HG03439 (cell line): ENCODE data around the gene PAK6.

ENCODE experiments used
- ATAC-seq: cut with Tn5 transposase; IDR thresholded peaks from one replicate; pipeline ENCODE4 v1.9.1; 2021; ENCODE audit warnings: mild to moderate bottlenecking, moderate library complexity; ENCODE audit not compliant: unreplicated experiment

The PAK6 gene

GRCh38 chr15:40241269-40242212, 2.7 kb downstream of the PAK6 start:
- ATAC-seq: no peak

DNA sequence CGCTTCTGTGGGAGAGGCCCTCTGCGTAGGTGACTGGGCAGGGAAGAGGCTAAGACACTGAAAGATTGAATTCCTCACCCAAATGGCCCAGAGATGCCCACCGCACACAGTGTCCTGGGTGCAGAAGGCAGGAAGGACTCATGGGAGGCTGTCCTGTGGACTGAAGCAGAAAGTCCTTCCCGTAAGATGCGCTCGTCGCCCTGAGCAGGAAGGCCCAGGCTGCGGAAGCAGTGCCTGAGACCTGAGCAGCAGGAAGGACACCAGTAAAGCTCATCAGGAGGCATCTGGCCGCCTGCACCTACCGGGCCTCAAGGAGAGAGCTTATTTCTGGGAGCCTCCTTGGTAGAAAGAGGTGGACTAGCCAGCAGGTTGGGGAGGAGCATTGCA, 3.3 kb downstream of the PAK6 start:
- ATAC-seq: no peak

GRCh38 chr15:40242601-40243000, 3.7 kb downstream of the PAK6 start:
- ATAC-seq: no peak

- ATAC-seq: no peak
Observed at GRCh38 chr15:40243126-40243810, 4.4 kb downstream of the PAK6 start.

- no peak for ATAC-seq
Observed at GRCh38 chr15:40244961-40245523, 6.2 kb downstream of the PAK6 start.

- ATAC-seq: no peak
Observed at GRCh38 chr15:40245666-40246450, 7.0 kb downstream of the PAK6 start.

DNA sequence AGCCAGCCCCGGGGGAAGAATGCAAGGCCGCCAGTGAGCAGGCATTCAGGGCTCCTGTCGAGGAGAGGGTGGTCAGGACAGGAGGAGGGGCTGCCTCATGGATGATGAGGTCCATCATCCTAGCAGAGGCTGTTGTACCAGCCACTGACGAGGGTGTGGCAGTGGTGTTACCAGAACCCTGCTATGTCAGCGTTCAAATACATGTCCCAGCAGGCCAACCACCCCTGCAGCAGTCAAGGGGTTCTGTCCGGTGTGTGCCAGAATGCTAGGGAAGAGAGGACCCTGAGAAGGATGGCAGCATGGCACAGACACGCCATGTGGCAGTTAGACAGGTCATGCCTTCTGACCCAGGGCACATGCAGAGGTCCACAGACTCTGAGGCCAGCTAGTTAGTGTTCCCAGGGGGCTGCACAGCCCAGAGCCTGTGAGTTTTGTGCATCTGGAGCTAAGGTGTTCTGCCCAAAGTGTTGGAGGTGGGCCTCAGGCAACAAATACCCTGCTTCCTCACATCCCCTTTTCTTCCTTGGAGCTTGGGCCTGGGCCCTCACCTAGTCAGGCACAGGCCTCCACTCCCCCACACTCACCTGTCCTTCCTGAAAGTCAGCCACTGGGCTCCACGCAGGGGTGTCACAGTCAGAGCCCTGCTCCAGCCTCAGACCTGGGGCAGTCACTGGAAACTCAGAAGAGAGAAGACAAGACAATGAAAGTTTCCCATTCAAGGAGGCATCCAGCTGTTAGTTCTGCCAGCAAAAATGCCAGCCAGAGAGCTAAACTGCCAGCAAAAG, 7.8 kb downstream of the PAK6 start:
- no peak for ATAC-seq

DNA sequence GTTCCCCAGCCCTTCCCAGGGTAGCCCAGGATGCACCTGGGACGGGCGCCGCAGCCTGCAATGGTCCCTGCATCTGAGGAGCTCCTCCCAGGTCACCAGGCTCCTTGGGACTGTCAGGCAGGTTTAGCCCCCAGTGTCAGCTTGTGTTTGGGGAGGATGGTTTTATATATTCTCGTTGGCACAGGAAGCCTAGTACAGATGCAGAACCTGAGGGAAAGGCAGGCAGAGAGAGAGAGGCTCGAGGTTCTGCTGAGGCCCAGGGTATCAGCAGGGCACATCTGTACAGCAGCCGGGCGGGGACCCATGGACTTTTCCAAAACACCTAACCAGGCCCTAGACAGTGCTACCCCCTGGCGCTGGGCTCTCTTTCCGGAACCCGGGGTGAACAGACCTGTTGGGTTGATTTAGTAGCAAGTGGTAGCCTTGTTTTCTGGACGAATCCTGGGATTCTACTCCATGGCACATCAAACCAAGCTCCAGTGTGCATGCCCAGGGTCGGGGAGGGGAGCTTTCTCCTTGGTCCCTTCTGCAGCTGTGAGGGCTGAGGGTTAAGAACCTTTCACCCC, 8.6 kb downstream of the PAK6 start:
- no peak for ATAC-seq

GRCh38 chr15:40248006-40248783, 9.3 kb downstream of the PAK6 start:
- no peak for ATAC-seq

DNA sequence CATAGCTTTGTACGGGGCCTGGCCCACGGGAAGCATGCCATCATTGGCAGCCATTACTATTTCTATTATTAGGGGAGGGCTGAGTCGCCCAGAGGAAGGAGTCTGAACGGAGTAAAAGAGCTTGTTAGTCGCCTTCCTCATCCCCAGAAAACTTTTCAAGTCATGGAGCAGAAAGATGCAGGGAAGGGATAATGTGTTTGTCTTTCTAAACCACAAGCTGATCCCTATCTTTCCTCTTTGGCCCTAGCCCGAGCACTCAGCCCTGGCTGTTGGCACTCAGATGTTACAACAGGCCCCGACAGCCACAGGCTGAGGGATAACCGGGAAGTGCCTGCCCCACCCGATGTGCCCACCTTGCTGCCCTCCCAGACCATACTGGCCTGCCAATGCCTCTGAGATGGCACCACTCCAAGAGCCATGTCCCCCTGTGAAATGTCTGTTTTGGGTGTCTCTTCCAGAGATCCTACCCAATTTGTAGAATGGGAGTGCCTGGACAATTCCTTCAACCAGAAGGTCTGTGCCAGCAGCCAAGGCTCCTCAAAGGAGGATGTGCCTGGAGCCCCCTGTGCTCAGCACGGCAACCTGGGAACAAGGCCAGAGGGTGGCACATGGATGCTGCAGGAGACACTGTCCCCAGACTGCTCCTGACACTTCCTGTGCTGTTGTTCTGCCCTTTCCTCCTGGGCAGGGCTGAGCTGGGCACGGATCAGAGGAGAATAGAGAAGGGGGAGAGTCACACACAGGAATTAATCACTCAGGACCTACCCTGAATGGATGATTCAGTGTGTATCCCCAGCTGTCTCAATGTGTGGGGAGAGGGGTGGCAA, 10.8 kb downstream of the PAK6 start:
- ATAC-seq: no peak

DNA sequence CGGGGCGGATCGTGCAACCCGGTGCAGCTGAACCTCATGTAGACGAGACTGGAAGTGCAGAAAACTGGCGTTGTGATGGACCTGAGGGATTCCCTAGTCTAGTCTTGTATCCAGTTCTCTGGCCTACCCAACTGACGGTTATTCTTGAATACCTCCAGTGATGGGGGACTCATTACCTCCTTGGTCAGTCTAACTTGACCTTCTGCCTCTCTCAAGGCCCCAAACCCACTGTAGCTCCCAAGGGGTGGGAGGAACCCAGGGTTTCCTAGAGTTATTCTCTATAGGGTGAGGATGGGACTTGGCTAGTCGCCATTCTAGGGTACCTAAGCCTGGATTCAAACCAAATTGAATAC, 11.4 kb downstream of the PAK6 start:
- no peak for ATAC-seq

GRCh38 chr15:40250771-40251483, 12.1 kb downstream of the PAK6 start:
- ATAC-seq: no peak

- no peak for ATAC-seq
Observed at GRCh38 chr15:40251486-40252140, 12.8 kb downstream of the PAK6 start.

- ATAC-seq: no peak
Observed at GRCh38 chr15:40252141-40252437, 13.2 kb downstream of the PAK6 start.

DNA sequence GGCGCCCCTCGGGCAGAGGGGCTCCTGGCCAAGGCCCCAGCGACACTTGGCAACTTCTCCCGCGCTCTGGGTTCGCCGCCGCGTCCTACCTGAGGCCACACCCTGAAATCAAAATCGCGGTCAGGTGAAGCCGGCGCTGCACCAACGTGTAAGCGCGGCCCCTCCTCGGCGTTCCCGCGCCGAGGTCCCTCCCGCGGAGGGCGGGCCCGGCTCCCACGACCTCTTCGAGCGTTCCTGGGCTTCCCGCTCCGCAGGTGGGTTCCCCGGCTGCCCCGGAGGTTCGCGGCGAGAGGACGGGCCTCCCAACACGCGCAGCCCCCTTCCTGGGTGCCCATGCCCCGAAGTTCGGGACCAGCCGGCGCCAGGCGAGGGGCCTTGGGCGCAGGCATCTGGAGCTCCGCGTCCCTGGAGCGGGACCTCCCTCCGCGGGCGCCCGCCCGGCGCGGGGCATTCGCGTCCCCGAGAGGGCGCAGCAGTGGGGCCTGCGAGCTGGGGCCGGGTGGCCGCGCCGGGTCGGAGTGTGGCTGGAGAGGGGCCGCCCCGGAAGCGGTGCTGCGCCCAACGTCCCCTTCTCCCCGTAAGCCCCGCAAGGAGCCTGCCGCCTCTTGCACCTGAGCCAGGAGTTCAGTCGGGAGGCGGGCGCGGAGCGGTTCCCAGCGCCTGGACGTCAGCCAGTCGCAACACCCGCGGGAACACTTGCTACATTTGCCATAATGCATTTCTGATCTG, 13.7 kb downstream of the PAK6 start:
- no peak for ATAC-seq

GRCh38 chr15:40253167-40253790, 14.4 kb downstream of the PAK6 start:
- no peak for ATAC-seq
